ENCODE results near the gene KCNG2. TPM values are rescaled to one million over a fixed set of nuclear protein-coding genes. Genes with fewer than 3 reads are reported as not detected.

Gene KCNG2
- total and polyA plus RNA-seq, 2 of the 13 experiments (the other 11 are each of a cell fraction or from before 2014, with no cell fraction given): not detected

- ChIA-PET CTCF (ENCODE audit: low intra/inter-chr PET ratio, low total read pairs) (no interaction called here), POLR2A (no interaction called here)
- TF ChIP-seq MED8 (CRISPR knock-in tag; IDR thresholded peaks at IDR 0.05; ENCODE audit: insufficient replicate concordance) (no peak), JDP2 (CRISPR knock-in tag; IDR thresholded peaks at IDR 0.05; ENCODE audit: borderline replicate concordance) (no peak), PRDM10 (CRISPR knock-in tag; IDR thresholded peaks at IDR 0.05; ENCODE audit: low read depth) (no peak)
- TF ChIP-seq, protein P1, sequence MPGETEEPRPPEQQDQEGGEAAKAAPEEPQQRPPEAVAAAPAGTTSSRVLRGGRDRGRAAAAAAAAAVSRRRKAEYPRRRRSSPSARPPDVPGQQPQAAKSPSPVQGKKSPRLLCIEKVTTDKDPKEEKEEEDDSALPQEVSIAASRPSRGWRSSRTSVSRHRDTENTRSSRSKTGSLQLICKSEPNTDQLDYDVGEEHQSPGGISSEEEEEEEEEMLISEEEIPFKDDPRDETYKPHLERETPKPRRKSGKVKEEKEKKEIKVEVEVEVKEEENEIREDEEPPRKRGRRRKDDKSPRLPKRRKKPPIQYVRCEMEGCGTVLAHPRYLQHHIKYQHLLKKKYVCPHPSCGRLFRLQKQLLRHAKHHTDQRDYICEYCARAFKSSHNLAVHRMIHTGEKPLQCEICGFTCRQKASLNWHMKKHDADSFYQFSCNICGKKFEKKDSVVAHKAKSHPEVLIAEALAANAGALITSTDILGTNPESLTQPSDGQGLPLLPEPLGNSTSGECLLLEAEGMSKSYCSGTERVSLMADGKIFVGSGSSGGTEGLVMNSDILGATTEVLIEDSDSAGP (CRISPR knock-in tag; IDR thresholded peaks at IDR 0.05; ENCODE audit: borderline replicate concordance): peak; percentile 20; the same call in 1 of the 2 replicates
- TF ChIP-seq, protein P2, sequence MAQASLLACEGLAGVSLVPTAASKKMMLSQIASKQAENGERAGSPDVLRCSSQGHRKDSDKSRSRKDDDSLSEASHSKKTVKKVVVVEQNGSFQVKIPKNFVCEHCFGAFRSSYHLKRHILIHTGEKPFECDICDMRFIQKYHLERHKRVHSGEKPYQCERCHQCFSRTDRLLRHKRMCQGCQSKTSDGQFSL (CRISPR knock-in tag; IDR thresholded peaks at IDR 0.05): peak; percentile 53; the same call in 1 of the 2 replicates
- Histone ChIP-seq H4K20me1 (ENCODE audit: insufficient read depth, low read length) (no peaks in the 10 kb centered on the region), H3K79me2 (ENCODE audit: insufficient read depth, low read length) (no peaks in the 10 kb centered on the region), H3K4me1 (ENCODE audit: insufficient read depth, low read length) (peaks cover 41% of the 10 kb centered on the region), H3K9me3 (ENCODE audit: low read length) (no peaks in the 10 kb centered on the region), H2AFZ (ENCODE audit: low read length) (no peak overlapping the region), H3K27me3 (ENCODE audit: control insufficient read depth in 1 of 2, insufficient read depth in 2 of 2, low read length in 2 of 2) (peaks cover 2 to 51% of the 10 kb centered on the region in 2 experiments; a peak in 4 of 5 replicates), H3K27ac (ENCODE audit: extremely low read length, insufficient read depth, low read length) (no peak overlapping the region), H3K4me3 (replicated peaks in 1 of 3; ENCODE audit: insufficient read depth in 1 of 3, low read depth in 2 of 3, low read length in 3 of 3) (no peak overlapping the region; a peak in 1 of 6 replicates), H3K9ac (ENCODE audit: insufficient read depth, low read depth, low read length) (no peak overlapping the region), H3K36me3 (replicated peaks in 1 of 2; ENCODE audit: control insufficient read depth in 1 of 2, insufficient read depth in 2 of 2, low read length in 2 of 2) (no peaks in the 10 kb centered on the region), H3K4me2 (ENCODE audit: low read depth, low read length) (peak overlapping the region; percentile 16; the same call in 1 of the 2 replicates)
- intact Hi-C loops (cut with micrococcal nuclease; ENCODE audit: unreplicated experiment): no loop called here
- no peak for DNase-seq (ENCODE audit: low spot score)
- ATAC-seq: peak; percentile 41
- WGBS (ENCODE audit: low lambda C conversion rate): 3% methylated on average over 10 of the region's 21 CpGs
- no TSS peak for BruUV-seq (replicated peaks)
- in situ Hi-C loops (cut with HindIII; ENCODE audit: extremely low pct_ligation_motif_present, low pct_unique_long_range_greater_than_20kb): no loop called here
- peak; percentile 21 for FAIRE-seq
Observed at GRCh38 chr18:79796531-79797405, 970 bp upstream of the KCNG2 start.

All from HepG2 (cell line).